Heart right ventricle (tissue), 16 donors: ENCODE data around the gene TASP1. TPM values are rescaled to one million over a fixed set of nuclear protein-coding genes. Genes with fewer than 3 reads are reported as not detected.

Source experiments
- ATAC-seq, 8 donors: fragments of 200-7000 bp; cut with Tn5 transposase; one replicate each; pipeline ENCODE4 v1.9.1; 2020; ENCODE audit warnings: mild to moderate bottlenecking in 8 of 8, moderate library complexity in 8 of 8, moderate number of reproducible peaks in 1 of 8
- DNase-seq, 2 donors: peaks; one replicate each; pipeline ENCODE4 v3.0.0-alpha.2; 2020
- H3K27ac ChIP-seq, 10 donors: fragments of 200-600 bp; sonication (generic) in 2 of 10; one replicate each; pipeline versions ENCODE4 v1.5.0 to v1.8.0; 2020 to 2022; ENCODE audit warnings: mild to moderate bottlenecking in 3 of 10
- H3K27me3 ChIP-seq, 7 donors: fragments of 200-600 bp; one replicate each; pipeline ENCODE4 v1.8.0; 2021 to 2022; ENCODE audit warnings: mild to moderate bottlenecking in 2 of 7
- H3K36me3 ChIP-seq, 9 donors: fragments of 200-600 bp; sonication (generic) in 1 of 9; one replicate each; pipeline versions ENCODE4 v1.5.0 to v1.8.0; 2020 to 2022; ENCODE audit warnings: mild to moderate bottlenecking in 2 of 9
- H3K4me1 ChIP-seq, 9 donors: fragments of 200-600 bp; sonication (generic) in 1 of 9; one replicate each; pipeline versions ENCODE4 v1.5.0 to v1.8.0; 2020 to 2022; ENCODE audit warnings: mild to moderate bottlenecking in 4 of 9
- H3K4me3 ChIP-seq, 10 donors: fragments of 200-600 bp; sonication (generic) in 2 of 10; one replicate each; pipeline versions ENCODE4 v1.5.0 to v1.8.0; 2020 to 2022; ENCODE audit warnings: mild to moderate bottlenecking in 7 of 10, moderate library complexity in 2 of 10
- H3K9me3 ChIP-seq, 11 donors: fragments of 200-600 bp in 10 of 11; sonication (generic) in 2 of 11; one replicate each; pipeline versions ENCODE4 v1.5.0 to v1.8.0; 2013 to 2022; ENCODE audit warnings: mild to moderate bottlenecking in 2 of 11, control low read depth in 1 of 11, moderate library complexity in 1 of 11
- WGBS, 2 donors: extraction: QIAGEN DNeasy Blood & Tissue Kit; methylation state at CpG; one replicate each; pipeline ENCODE4 v1.1.7; 2013; ENCODE audit warnings: inconsistent platforms in 1 of 2; 5-methylcytosine and 5-hydroxymethylcytosine counted together
- intact Hi-C, 10 donors: fragments of 100-400 bp; cut with DNase I; formaldehyde crosslinking; loops; one replicate each; pipeline versions ENCODE4 v1.11.1 to v1.14.2; 2022
- polyA plus RNA-seq, 2 donors: library from polyadenylated mRNA; stranded (reverse); fragments of 200-250 nt; gene quantifications; one replicate each; pipeline ENCODE4 v1.2.3, GENCODE V29; 2013
- total RNA-seq, 10 donors: library from RNA; stranded (reverse); fragmentation: NEBNext Ultra II Directional in 3 of 10; extraction: Animal tissue kit (Norgen Biotek cat#: 25700) in 3 of 10; gene quantifications; one replicate each; pipeline versions ENCODE4 v1.2.1 to v1.2.4, GENCODE V29; 2021 to 2023
- TF ChIP-seq, protein P1 (sequence below), 9 donors: fragments of 200-600 bp; sonication (generic) in 2 of 9; IDR thresholded peaks; one replicate each; pipeline versions ENCODE4 v1.5.0 to v1.8.0; 2021 to 2022; ENCODE audit warnings: antibody characterized with exemption in 9 of 9, mild to moderate bottlenecking in 5 of 9, moderate library complexity in 1 of 9
- donor health status: Arrhythmogenic right ventricular cardiomyopathy.
- donor health status: ischemic (EF 13 %, LVEDD 7.1; RV severe dilation, severe dysfunction).
- donor health status: healthy with polysubstance abuse.
- donor health status: DM: no; HTN: yes; CAD: no.
- donor health status: DM: no; HTN: no; CAD: no.
- donor health status: ischemic (EF 25% LVEDD 6.9; RV normal size, moderate dysfunction).
- donor health status: ischemic (EF 25% LVEDD 5.7; RV mildly dilated, moderate dysfunction).
- donor health status: healthy.
- donor health status: DM: yes; HTN: yes; CAD: no.
- donor health status: Ischemic cardiomyopathy.
- donor health status: ischemic (EF 35%, LVEDD 5.7; RV mildly dilated, moderate dysfunction).
- donor health status: nonischemic (EF 11% LVEDD 7.7; RV severe dilation, severe dysfunction).
- donor health status: DM: yes; HTN: yes; CAD: no.
- donor health status: PGD.
- donor health status: ischemic (EF 29% LVEDD 5.4; RV normal size, mild dysfunction).
- donor health status: nonischemic (EF 23%, LVEDD 6.1; RV moderate dilation, normal function).

The TASP1 gene
- total and polyA plus RNA-seq, 12 donors = 2.1 to 8.5 (median 5.8) TPM

DNA sequence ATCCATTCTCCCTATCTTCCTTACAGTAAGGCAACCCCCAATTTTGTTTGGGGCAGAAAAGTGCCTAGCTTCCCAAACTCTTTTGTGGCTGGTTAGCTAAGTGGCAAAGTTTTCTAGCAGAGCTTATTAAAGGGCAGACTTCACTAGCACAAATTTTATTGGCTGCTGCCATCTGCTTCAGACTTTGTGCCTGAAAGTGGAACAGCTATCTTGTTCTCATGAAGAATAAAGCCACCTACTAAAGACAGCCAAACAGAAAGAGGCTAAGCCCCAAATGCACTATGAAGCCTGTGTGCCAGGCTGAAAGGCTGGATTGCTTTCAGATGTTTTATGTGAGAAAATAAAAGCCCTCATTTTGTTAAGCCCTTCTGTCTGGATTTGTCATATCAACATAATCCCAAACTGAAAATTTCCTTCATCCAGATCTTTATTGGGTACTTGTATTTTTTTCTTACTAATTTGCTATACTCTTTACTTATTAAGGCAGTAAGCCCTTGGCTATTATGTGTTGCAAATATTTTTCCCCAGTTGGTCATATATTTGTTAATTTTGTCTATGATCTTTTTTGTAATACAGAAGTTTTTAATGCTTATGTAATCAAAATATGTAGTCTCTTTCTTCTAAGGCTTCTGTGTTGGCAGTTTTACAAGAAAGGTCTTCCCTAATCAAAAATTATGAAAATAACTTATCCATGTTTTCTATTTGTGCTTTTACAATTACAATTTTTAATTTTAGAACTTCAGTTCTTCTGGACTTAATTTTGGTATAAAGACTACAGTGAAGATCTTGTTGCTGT lies 191.1 kb downstream of the TASP1 start:
- no peaks in the 10 kb centered on the region for H3K9me3 ChIP-seq
- ATAC-seq = no peak
- H3K4me3 ChIP-seq = no peak overlapping the region
- H3K27me3 ChIP-seq = no peaks in the 10 kb centered on the region
- no peak for DNase-seq
- H3K36me3 ChIP-seq = peaks cover 0 to 4% (median 0%) of the 10 kb centered on the region in 9 donors
- H3K4me1 ChIP-seq = no peaks in the 10 kb centered on the region
- no peak overlapping the region for H3K27ac ChIP-seq
- TF ChIP-seq, protein P1, sequence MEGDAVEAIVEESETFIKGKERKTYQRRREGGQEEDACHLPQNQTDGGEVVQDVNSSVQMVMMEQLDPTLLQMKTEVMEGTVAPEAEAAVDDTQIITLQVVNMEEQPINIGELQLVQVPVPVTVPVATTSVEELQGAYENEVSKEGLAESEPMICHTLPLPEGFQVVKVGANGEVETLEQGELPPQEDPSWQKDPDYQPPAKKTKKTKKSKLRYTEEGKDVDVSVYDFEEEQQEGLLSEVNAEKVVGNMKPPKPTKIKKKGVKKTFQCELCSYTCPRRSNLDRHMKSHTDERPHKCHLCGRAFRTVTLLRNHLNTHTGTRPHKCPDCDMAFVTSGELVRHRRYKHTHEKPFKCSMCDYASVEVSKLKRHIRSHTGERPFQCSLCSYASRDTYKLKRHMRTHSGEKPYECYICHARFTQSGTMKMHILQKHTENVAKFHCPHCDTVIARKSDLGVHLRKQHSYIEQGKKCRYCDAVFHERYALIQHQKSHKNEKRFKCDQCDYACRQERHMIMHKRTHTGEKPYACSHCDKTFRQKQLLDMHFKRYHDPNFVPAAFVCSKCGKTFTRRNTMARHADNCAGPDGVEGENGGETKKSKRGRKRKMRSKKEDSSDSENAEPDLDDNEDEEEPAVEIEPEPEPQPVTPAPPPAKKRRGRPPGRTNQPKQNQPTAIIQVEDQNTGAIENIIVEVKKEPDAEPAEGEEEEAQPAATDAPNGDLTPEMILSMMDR (IDR thresholded peaks at IDR 0.05) = no peak
- intact Hi-C loops = loop anchor here in 1 of 10 donors (5.0 kb wide), 1 partner anchor 60 kb away; no protein-coding TSS in a partner anchor

DNA sequence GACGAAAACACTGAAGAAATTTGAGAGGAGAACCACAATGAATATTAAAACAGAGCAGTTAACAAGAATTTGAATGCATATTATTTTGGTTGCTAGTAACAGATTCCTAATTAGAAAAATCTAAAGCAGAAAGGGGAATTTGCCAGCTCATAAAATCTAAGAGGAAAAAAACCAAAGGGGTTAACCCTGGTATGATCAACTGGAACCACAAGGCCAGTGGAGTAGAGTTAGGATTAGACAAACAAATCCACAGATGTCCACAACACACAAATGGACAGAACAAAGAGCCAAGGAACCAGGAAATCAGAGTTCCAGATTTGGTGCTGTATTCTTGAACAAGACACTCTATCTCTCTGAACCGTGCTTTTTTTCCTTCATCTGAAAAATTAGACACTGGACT lies 195.0 kb downstream of the TASP1 start:
- intact Hi-C loops = no loop called here
- H3K27me3 ChIP-seq = no peaks in the 10 kb centered on the region
- WGBS, 2 donors = 85 to 91% methylated on average over 2 of the region's 2 CpGs

DNA sequence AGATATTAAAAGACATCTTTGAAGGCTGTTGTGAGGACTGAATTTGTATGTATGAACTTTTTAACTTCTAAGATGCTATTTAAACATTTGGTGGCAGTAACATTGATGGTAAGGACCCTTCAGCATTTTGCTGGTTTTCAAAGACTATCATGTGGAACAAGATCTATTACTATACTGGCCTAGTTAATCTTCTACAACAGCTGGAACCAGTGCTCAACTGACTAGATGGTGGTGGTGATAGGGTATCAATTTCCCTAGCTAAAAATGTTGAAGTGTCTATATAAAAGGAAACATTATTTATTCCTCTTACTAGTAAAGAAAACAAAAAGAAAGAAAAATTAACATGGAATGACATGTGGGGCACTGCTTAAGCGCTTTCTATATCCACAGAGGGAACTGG lies 195.7 kb downstream of the TASP1 start:
- H3K4me1 ChIP-seq = no peaks in the 10 kb centered on the region
- DNase-seq (no peak), ATAC-seq (no peak)
- H3K27me3 ChIP-seq = no peaks in the 10 kb centered on the region
- H3K27ac ChIP-seq = no peak overlapping the region
- no peaks in the 10 kb centered on the region for H3K36me3 ChIP-seq
- TF ChIP-seq, protein P1 (IDR thresholded peaks at IDR 0.05) = no peak
- 96 to 98% methylated on average over 1 of the region's 1 CpG for WGBS, 2 donors
- no peak overlapping the region for H3K4me3 ChIP-seq
- intact Hi-C loops = no loop called here
- peaks cover 0 to 26% (median 11%) of the 10 kb centered on the region in 11 donors for H3K9me3 ChIP-seq

More for the DNA sequence above, 195.0 kb downstream of the TASP1 start:
- Histone ChIP-seq H3K36me3 (no peaks in the 10 kb centered on the region), H3K9me3 (peaks cover 0 to 23% (median 11%) of the 10 kb centered on the region in 11 donors), H3K27ac (no peak overlapping the region), H3K4me3 (no peak overlapping the region), H3K4me1 (no peaks in the 10 kb centered on the region)
- DNase-seq (no peak), ATAC-seq (no peak)
- TF ChIP-seq, protein P1 (IDR thresholded peaks at IDR 0.05) = no peak

DNA sequence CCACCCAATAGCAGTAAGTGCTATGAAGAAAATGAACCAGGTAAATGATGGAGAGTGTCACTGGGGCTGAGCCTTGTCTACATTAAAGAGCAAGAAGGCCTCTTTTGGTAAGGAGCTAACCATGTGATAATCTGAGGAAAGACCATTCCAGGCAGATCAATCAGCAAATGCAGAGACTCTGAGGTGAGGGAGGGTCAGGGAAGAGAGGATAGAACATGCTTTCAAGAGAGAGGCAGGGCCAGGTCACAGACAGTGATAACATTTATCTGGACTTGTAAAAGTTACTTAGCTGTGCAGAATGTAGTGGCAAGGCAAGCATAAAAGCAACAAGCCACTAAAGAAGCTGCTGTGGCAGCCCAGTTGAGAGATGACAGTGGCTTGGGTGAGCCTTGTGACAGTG lies 197.3 kb downstream of the TASP1 start:
- intact Hi-C loops = no loop called here
- no peaks in the 10 kb centered on the region for H3K27me3 ChIP-seq
- ATAC-seq (no peak), DNase-seq (no peak)
- H3K36me3 ChIP-seq = no peaks in the 10 kb centered on the region
- TF ChIP-seq, protein P1 (IDR thresholded peaks at IDR 0.05) = no peak
- H3K4me1 ChIP-seq = no peaks in the 10 kb centered on the region
- no peak overlapping the region for H3K4me3 ChIP-seq
- peaks cover 0 to 26% (median 11%) of the 10 kb centered on the region in 11 donors for H3K9me3 ChIP-seq
- H3K27ac ChIP-seq = no peak overlapping the region
